Cerebellar nuclear complex (tissue), 1 donor: Measurements from ENCODE around the gene GOSR2.
A peak's percentile ranks its signal among the peaks of the same experiment; 100 is the strongest.
"Not testable (repeated sequence)": the region's sequence is repeated elsewhere in the genome, so short reads cannot be mapped to it uniquely, and the experiment has no call there.

Experiments
- DNase-seq, 2 experiments: peaks; one replicate each; lab custom pipeline; 2025; lab: John Stamatoyannopoulos, UW

The GOSR2 gene

DNA sequence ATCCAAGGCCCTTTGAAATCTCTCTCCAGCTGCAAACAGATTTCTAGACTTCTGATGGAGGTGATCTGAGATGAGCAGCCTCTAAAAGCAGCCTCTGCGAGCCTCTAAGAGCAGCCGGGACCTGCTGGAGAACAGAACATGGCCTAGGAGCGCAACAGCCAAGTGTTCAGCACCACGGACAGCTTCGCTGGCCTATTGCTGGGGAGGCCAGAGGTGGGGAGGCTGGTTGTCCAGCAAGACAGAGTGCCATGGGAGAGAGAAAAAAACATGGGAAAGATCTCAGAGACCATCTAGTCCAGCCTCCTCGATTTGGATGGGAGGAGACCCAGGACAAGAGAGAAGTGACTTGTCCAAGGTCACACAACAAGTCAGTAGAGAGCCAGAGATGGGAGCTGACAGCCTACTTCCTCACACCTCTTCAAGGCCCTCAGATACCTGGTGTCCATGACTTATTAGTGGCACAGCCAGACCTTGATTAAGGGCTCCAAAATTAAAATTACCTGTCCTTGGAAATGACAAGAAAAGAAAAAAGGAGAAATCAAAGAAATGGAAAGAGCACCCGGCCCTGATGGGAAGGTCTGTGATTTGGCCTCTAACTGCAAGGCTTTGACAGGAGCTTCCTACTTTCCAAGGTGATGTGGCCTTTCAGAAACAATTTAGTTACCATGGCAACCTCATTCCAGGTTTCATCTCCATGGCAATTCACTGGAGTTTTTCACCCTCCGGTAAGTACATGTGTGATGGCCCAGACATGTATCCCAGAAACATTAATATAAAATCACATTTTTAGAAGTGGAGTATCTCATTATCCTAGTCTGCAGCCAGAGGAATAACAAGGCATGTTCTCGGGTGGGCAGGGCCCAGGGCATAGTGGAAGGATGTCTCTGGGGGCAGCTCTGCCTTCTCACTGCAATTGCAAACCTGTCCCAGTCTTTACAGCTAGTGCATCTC, 41.6 kb downstream of the GOSR2 start:
- DNase-seq, result no peak

DNA sequence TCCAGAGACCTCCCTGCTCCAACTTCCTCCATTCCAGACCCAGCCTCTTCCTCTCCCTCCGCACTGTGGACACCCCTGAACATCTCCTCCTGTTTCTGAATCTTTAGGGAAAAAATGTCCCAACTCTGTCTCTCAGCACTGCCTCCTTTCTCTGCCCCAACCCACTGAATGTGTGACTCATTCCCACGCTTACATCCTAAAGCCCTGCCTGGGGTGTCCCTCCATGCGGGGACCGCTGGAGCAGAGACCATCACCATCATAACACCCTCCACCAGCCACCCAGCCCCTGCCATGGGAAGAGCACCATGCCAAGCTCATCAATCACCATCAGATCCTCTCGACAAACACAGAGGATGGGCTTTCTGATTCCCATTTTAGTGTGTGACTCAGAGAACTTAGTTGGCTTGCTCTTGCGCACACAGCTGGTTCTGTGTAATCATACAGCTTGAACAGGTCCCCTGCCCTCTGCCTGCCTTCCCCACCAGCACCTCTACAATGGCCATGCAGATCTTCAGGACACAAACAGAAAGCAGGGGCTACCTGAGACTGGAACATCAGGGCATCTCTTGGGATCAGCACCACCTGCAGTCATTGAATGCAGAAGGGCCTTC, 45.4 kb downstream of the GOSR2 start:
- no peak for DNase-seq

DNA sequence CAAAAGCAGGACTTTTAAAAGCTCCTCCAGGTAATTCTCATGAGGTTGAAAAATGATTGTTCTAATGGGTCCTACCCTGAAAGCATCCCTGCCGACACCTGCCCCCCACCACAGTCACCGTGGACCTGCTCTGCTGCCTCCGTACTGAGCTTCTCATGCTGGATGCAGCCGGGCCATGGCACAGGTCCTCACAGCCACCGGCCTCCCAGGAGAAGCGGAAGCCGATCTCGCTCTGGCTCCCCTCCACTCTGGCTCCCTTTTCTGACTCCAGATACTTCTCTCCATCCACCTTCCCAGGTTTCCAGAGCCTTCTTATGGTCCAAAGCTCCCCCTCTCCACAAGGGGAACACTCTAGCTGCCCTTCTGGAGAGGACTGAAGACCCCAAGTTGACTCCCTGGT, 45.9 kb downstream of the GOSR2 start:
- DNase-seq, result no peak

DNA sequence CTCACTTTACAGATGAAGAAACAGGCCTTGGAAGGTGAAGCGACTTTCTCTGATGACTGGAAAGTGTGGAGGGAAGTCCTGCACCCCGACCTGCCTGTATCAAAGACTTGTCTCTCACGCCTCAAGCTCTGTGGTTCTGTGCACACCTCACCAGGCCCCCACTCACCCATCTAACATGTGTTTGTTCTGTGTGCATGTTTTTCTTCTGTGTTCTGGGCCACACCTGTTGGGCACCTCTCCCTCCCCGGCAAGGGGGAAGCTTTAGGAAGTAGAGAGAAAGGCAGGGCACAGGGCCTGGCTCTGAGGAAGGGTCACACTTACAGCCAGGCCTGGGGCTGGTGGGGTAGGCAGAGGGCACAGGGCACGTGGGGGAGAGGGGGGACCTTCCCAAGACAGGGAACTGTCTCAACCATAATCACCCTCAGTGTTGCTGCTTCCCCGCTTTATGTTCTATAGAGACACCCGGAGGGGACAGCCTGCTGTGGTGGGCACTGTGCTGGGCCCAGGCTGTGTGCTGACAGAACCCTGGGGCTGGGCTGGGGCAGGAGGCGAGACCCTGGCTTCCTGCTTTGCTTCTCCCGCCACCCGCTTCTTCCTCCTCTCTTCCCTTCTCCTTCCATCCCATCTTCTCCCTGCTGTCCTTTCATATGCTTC, 48.8 kb downstream of the GOSR2 start:
- DNase-seq, result no peak

DNA sequence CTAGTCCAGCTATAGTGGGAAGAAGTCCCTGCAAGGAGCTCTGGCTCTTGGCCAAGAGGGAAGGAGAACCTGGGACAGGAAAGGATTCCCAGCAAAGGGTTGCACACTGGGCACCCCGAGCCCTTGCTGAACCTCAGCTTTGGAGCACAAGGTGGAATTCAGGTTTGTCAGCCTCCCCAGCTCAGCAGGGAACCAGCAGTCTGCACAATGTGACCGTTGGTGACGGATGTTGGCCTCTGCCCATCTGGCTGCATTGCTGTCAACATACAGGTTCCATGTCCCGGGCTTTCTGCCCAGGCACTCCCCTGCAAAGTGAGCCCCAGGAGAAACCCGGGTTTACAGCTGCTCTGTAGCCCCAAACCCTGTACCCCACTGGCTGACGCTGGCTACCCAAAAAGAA, 49.4 kb downstream of the GOSR2 start:
- DNase-seq, result peak in 1 of 2 experiments; percentile 40

DNA sequence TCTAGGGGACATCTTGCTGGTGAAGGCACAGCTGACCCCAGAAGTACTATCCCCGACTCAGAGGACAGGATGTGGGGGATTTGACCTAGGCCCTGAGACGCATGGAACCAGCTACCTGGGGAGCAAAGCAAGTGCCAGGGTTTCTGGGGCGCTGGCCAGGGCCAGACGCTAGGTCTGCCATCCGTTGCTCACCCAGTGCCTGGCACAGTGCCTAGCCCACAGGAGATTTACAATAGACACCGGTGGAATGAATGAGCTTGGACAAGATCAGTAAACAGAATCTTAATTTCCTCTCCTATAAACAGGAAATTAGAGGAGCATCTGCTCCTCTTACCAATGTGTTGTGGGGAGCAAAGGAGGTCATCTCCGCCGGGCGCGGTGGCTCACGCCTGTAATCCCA, 51.1 kb downstream of the GOSR2 start:
- DNase-seq, result peak in 1 of 2 experiments; percentile 72

DNA sequence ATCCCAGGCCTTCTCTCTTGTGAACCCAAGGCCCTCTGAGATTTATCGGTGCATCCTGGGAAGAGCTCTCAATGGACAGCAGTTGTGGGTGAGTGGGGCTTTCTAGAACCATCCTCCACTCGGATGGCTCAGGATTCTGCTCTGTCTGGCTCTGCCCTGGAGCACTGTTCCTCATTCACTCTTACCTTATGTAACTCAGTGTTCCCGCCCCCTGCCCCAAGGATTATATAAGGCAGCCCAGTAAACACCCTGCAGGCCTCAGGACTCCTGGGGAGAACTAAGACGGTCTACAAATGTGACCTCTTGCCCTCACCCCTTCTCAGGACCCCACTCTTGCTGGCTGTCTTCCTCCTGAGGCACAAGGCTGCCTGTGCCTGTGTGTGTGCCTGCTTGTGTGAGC, 52.3 kb downstream of the GOSR2 start:
- DNase-seq, result no peak

DNA sequence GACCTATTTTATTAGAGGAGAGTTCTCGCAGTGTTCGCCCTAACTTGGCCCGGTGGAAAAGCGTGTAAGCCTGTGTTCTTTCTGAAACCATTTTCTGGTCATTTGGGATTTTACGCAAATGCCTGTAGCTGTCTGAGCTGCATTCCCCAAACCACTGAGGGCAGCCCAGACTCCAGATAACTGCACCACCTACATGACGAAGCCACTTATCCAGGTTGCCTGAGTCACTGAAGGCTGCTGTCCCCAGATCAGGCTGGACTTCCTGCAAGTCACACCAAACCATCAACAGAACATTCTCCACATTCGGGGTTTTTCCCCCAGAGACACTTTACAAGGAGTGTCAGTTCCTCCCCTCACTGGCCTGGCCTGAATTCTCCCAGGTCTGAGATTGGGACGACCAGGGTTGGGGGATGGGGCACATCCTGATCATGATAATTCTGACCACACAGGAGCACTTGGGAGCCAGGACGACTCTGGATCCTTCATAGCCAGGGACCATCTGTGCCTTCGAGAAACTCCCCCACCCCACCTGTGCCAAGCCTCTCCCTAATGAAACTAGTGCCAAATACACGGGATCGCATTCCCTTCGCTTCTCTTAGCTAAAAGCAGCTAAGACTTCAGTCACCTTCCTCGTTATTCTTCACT, 53.8 kb downstream of the GOSR2 start:
- DNase-seq, result peak in 1 of 2 experiments; percentile 38

DNA sequence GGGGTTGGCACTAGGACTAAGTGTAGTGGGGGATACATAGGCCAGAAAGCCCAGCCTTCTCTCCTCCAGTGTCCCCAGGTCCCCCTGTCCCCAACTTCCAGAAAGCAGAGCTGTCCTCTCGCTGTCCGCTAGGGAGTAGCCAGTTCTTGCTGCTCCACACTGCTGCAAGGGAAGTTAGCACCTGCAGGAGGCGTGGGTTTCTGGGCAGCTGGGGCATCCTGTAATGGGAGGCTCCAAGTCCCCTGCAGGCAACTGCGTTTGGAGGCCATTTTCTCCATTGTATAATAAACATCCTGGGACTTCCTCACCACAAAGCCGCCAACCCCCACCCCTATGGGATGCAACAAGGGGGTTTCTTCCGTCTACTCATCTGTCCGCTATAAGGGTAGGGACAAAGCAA, 54.4 kb downstream of the GOSR2 start:
- DNase-seq, result peak in 1 of 2 experiments; percentile 38

DNA sequence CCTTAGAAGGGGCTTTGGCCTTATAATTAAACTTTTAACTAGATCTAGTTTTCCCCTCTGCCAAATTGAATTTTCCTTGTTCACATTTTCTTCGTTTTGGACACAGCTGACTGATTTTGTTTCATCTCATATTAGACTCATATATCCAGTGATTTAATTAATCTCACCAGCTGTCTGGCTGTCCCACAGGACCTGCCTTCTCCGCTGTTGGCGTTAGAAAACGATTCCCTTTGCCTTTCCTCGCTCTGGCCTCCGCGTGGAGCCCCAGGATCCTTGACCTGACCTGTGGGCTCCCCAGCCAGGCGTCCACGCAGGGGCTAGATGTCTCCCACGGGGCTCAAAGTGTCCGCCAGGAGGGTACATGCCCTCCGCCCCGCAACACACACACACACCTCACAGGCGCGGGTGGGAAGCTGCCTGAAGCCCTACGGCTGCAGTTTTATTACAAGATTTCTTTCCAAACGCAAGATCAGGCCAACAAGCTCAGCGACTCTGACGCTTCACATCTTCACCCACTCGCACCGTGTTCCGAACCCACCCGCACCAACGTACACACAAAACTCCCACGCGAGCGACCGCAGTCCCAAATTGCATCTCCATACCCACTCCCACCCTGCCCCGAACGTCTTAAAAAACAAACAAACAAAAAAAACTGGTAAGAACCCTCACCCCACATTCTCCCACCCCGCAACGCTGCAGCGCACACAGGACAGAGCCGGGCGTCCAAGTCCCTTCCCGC, 55.0 kb downstream of the GOSR2 start:
- DNase-seq, result no peak

DNA sequence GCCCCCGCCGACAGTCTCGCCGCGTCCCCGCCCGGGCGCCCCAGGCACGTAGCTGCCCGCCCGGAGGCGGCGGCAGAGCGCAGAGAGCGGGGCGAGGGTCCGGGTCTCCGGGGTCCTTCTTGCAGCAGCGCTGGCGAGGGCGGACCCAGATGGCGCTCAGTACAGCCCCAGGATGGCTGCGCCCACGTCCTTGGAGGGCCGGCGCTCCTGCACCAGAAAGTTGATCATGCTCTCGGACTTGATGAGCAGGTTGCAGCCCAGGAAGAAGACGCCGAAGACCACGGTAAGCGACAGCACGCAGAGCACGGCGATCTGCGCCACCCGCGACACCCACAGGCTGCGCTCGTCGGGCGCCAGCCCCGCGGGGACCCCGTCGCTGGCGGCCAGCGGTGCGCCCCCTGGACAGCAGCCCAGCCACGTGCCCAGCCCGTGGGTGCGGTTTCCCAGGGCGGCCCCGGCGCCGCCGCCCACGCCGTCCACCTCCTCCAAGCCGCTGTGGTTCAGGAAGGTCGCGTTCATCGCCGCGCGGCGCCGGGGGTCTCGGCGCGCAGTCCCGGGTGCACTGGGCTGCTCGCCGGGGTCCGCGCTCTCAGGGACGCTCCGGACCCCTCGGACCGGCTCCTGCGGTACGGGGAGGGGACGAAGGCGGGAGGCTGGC, 55.7 kb downstream of the GOSR2 start:
- no peak for DNase-seq

DNA sequence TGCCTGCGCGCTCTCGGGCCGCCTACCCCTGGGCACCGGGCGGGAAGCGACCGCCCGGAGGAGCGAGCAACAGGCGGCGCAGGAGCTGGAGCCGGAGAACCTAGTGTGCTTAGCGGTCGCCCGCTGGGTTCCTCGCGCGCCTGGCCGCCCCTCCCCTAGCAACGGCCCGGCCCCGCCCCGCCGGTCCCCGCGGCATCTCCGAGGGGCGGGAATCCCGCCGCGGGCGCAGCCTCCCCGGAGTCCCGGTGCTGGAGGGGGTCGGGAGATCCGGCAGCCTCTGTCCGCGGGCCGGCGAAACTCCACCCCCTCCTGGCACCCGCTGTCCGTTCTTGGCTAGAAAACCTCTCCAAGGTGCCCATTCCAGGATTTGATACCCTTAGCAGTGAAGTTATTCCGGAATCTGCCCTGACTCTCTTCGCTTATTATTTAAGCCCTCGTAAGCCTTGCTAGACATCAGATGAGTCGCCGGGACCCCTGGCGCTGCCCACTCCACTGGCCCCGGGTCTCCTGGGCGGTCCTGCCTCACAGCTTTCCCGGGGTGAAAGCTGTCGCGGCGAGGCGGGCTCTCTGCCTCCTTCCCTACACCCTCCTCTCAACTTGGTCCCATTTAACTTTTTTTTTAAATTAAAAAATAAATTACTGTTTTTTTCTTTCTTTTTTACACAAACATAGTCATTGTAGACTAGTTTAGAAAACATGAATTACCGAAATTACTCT, 56.3 kb downstream of the GOSR2 start, which contains the start of gene RPRML:
Gene RPRML (minus strand): TSS at position 107 of the 717 bp plus-strand sequence. CDS start 246 bp downstream, outside the sequence.
- no peak for DNase-seq

DNA sequence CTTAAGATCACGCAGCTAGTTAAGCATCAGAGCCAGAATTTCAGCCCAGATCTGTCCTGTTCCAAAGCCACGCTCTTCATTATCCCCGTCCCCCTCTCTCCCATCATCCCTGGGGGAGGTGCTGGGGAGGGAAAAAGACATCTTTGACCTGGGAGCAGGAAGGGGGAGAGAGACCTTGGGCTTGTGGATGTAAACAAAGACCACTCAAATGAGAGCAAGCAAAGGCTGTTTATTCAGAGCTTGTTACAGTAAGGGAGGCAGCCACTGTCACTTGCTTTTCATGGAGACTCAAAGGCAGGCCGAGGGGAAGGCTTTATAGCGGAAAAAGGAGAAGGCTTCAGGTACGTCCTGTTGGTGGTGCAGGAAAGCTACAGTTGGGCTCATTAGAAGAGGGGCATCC, 59.6 kb downstream of the GOSR2 start:
- no peak for DNase-seq

DNA sequence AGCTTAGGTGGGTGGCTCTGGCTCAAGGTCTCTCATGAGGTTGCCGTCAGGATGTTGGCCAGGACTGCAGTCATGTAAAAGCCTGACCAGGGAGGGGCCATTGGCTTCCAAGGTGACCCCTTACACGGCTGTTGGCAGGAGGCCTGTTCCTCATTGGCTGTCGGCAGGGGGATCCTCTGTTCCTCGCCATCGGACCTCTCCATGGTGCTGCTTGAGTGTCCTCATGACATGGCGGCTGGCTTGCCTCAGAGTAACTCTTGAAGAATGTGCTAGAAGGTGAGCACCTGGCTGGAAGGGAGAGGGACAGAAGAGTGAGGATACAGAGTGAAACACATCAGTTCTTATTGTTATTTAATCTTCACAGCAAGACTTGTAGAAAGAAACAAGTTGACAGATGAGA, 60.8 kb downstream of the GOSR2 start:
- DNase-seq, result no peak

DNA sequence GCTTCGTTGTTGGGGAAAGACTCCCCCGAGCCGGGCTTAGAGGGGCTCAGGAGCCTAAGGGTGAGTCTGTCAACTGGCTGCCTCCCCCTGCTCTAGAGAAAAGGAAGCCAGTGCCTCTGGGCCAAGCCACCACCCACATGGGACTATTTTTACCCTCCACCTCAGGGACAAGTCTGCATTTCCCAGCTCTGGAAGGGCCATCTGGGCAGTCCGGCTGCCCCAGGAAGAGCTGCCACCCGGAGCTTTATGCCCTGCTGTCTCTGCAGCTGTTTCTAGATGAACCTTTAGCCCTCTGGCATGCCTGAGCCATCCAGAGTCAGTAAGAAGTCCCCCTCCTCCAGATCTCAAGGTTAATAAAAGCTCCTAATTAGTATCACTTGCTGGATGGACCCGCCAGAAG, 61.4 kb downstream of the GOSR2 start:
- DNase-seq, result peak in 1 of 2 experiments; percentile 54

DNA sequence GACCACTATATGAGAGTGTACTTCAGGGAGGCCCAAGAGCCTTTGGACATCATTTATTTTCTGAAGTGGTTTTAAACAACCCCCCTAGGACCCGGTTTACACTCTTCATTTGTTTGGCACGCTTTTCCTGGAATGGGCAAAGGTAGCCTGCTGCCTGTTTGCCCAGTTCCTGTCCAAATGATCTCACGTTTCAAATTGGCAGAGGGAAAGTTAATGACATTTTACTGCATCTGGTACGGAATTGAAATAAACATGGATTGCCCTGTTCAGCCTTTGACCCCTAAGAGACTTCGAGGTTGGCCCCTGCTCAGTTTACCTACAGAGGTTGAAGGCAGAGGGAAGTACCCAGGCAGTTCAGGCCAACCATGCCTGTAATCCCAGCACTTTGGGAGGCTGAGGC, 61.9 kb downstream of the GOSR2 start:
- DNase-seq, result no peak

DNA sequence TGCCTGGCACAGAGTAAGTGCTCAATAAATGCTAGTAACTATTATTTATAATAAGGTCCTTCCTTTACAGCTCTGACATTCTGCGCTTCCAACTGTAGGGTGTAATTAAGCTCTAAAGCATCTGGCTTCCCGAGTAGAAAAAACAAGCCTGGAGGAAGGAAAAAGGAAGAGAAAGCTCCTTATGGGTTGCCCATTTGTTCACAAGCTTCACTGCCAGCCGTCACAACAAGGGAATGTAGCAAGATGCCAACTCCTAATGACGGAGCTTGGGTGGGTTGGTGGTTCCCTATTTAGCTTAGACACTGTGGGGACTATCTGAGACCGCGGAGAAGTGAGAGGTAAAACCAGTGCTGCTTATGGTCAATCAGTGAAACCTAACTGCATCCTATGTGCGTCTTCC, 63.4 kb downstream of the GOSR2 start:
- DNase-seq, result no peak

DNA sequence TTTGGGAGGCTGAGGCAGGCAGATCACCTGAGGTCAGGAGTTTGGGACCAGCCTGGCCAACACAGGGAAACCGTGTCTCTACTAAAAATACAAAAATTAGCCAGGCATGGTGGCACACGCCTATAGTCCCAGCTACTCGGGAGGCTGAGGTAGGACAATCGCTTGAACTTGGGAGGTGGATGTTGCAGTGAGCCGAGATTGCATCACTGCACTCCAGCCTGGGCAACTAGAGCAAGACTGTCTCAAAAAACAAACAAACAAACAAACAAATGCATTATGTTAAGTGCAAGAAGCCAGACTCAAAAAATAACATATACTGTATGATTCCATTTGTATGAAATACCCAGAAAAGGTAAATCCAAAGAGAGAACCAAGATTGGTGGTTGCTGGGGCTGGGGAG, 65.0 kb downstream of the GOSR2 start:
- DNase-seq, result not testable (repeated sequence)

DNA sequence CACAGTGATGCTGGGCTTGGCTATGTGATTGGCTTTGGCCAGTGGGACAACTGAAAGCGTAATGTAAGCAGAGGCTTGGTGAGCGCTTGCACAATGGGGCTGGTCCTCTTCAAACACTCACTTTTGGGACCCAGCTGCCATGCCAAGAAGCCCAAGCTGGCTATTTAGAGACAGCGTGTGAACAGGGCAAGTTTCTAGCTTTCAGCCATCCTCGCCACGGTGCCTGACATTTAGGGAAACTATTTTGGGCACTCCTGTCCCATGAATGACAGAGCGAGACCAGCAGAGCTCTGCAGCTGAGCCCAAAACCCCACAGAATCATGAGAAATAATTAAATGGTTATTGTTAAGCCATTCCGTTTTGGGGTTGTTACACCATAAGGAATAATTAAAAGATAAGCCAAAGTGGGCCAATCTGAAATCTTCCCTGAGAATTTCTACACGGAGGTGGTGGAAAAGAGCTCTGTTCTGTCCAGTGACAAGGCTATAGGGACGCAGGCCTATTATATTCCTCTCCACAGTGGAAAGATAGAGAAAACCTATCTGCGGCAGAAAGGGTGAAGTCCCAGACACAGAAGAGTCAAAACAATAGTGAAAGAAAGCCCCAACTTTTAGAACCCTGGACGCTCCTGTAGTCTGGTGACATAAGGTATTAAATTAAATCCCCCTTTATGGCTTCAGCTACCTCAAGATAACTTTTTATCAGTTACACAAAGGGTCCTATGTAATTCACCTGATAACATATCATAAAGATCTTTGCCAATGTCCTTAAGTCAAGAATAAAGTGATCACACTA, 66.9 kb downstream of the GOSR2 start:
- DNase-seq, result no peak
